H1 (cell line): ENCODE measurements around the gene MRTFB. TPM values are rescaled to one million over a fixed set of nuclear protein-coding genes. Genes with fewer than 3 reads are reported as not detected.

Source experiments
- CTCF ChIA-PET: fragments of 300-600 bp; sonication (Branson Sonifier 250); formaldehyde crosslinking; loops from one replicate; lab custom pipeline; 2021; ENCODE audit not compliant: partially characterized antibody; lab: Charles Lee
- POLR2A ChIA-PET: fragments of 300-600 bp; sonication (Branson Sonifier 250); formaldehyde crosslinking; loops from one replicate; lab custom pipeline; 2021; ENCODE audit warnings: inconsistent platforms; ENCODE audit not compliant: partially characterized antibody; lab: Charles Lee
- DNase-seq, 2 experiments: peaks; one replicate each; pipeline versions ENCODE4 v3.0.0 to v3.0.0-alpha.2; 2010 to 2022; ENCODE audit warnings: low spot score in 2 of 2, low read depth in 1 of 2, mixed read lengths in 1 of 2
- FAIRE-seq: peaks from 2 replicates; lab custom pipeline; 2011; peaks lifted over from hg19 to GRCh38; lab: Jason Lieb, UNC
- H2AFZ ChIP-seq: 2 replicates; pipeline ENCODE4 v1.8.1; 2012; ENCODE audit warnings: low read length, inconsistent platforms
- H2AK5ac ChIP-seq: 2 replicates; pipeline ENCODE4 v1.6.1; 2013; ENCODE audit warnings: low read depth, low read length
- H2BK120ac ChIP-seq: replicated peaks from 2 replicates; pipeline ENCODE3; 2013; ENCODE audit warnings: low read depth, low read length, inconsistent platforms
- H2BK12ac ChIP-seq: 2 replicates; pipeline ENCODE4 v1.6.1; 2013; ENCODE audit warnings: low read depth, low read length
- H2BK15ac ChIP-seq: 2 replicates; pipeline ENCODE4 v1.6.1; 2013; ENCODE audit warnings: low read length
- H2BK20ac ChIP-seq: 2 replicates; pipeline ENCODE4 v1.6.1; 2013; ENCODE audit warnings: low read length
- H2BK5ac ChIP-seq: 2 replicates; pipeline ENCODE4 v1.6.1; 2013; ENCODE audit warnings: low read depth, low read length
- H3K14ac ChIP-seq: 2 replicates; pipeline ENCODE4 v1.6.1; 2013; ENCODE audit warnings: inconsistent platforms; ENCODE audit not compliant: insufficient read length
- H3K18ac ChIP-seq: 2 replicates; pipeline ENCODE4 v1.6.1; 2013; ENCODE audit warnings: low read length; ENCODE audit errors: extremely low read depth
- H3K23ac ChIP-seq: 2 replicates; pipeline ENCODE4 v1.6.1; 2013; ENCODE audit warnings: inconsistent platforms; ENCODE audit not compliant: insufficient read length
- H3K23me2 ChIP-seq: 2 replicates; pipeline ENCODE4 v1.6.1; 2013; ENCODE audit warnings: low read depth, low read length
- H3K27ac ChIP-seq: 2 replicates; pipeline ENCODE4 v1.6.1; 2011; ENCODE audit warnings: low read depth, low read length, inconsistent platforms
- H3K27me3 ChIP-seq, 4 experiments: replicated peaks in 1 of 4; 1 replicate in 1 of 4; 2 replicates in 3 of 4; pipeline versions ENCODE4 v1.6.1 to v1.8.1; 2011 to 2013; ENCODE audit warnings: low read length in 3 of 4, mild to moderate bottlenecking in 3 of 4, inconsistent platforms in 2 of 4, mixed read lengths in 2 of 4, moderate library complexity in 1 of 4; ENCODE audit not compliant: control insufficient read depth in 3 of 4, insufficient read depth in 3 of 4; ENCODE audit errors: extremely low read depth in 1 of 4
- H3K36me3 ChIP-seq, 4 experiments: 2 replicates each; pipeline versions ENCODE4 v1.6.1 to v1.8.1; 2011 to 2013; ENCODE audit warnings: mild to moderate bottlenecking in 4 of 4, low read length in 3 of 4, moderate library complexity in 2 of 4, control low read depth in 1 of 4, inconsistent platforms in 1 of 4; ENCODE audit not compliant: insufficient read depth in 4 of 4, control insufficient read depth in 2 of 4
- H3K4ac ChIP-seq: replicated peaks from 2 replicates; pipeline ENCODE3; 2013; ENCODE audit warnings: low read length, low read depth, mixed read lengths, inconsistent platforms; ENCODE audit not compliant: insufficient read length
- H3K4me1 ChIP-seq, 4 experiments: replicated peaks in 1 of 4; 1 replicate in 1 of 4; 2 replicates in 3 of 4; pipeline versions ENCODE4 v1.6.1 to v1.8.1; 2011 to 2013; ENCODE audit warnings: low read length in 3 of 4, inconsistent platforms in 2 of 4, mixed read lengths in 1 of 4; ENCODE audit not compliant: insufficient read depth in 4 of 4, control insufficient read depth in 3 of 4
- H3K4me2 ChIP-seq, 2 experiments: 2 replicates each; pipeline versions ENCODE4 v1.6.1 to v1.8.1; 2011 to 2013; ENCODE audit warnings: low read depth in 2 of 2, low read length in 2 of 2, control low read depth in 1 of 2, inconsistent platforms in 1 of 2, mild to moderate bottlenecking in 1 of 2; ENCODE audit not compliant: insufficient read depth in 1 of 2
- H3K4me3 ChIP-seq, 4 experiments: fragments of 200-600, 300-600 bp in 1 of 4; sonication (generic), shearing (Covaris generic), sonication (Bioruptor Twin) in 1 of 4; 2 replicates each; pipeline versions ENCODE4 v1.5.1 to v1.8.1; 2011 to 2016; ENCODE audit warnings: low read length in 4 of 4, low read depth in 3 of 4, control low read depth in 2 of 4, inconsistent platforms in 2 of 4, mild to moderate bottlenecking in 2 of 4, mixed read lengths in 1 of 4, moderate library complexity in 1 of 4; ENCODE audit not compliant: insufficient read depth in 2 of 4; ENCODE audit errors: extremely low read depth in 1 of 4
- H3K56ac ChIP-seq: replicated peaks from 2 replicates; pipeline ENCODE3; 2013; ENCODE audit warnings: low read depth, mild to moderate bottlenecking, mixed read lengths, low read length, inconsistent platforms; ENCODE audit not compliant: insufficient read length
- H3K79me1 ChIP-seq: 2 replicates; pipeline ENCODE4 v1.6.1; 2013; ENCODE audit warnings: low read depth, low read length, control low read depth
- H3K79me2 ChIP-seq, 2 experiments: 2 replicates each; pipeline versions ENCODE4 v1.6.1 to v1.8.1; 2012 to 2013; ENCODE audit warnings: low read length in 2 of 2, mild to moderate bottlenecking in 2 of 2, inconsistent platforms in 1 of 2; ENCODE audit not compliant: insufficient read depth in 2 of 2, control insufficient read depth in 1 of 2
- H3K9ac ChIP-seq, 4 experiments: replicated peaks in 1 of 4; 1 replicate in 1 of 4; 2 replicates in 3 of 4; pipeline versions ENCODE4 v1.6.1 to v1.8.1; 2011 to 2013; ENCODE audit warnings: low read depth in 3 of 4, low read length in 3 of 4, control low read depth in 2 of 4, mild to moderate bottlenecking in 2 of 4, moderate library complexity in 2 of 4, inconsistent platforms in 1 of 4; ENCODE audit errors: extremely low read depth in 1 of 4
- H3K9me3 ChIP-seq, 2 experiments: 2 replicates each; pipeline versions ENCODE4 v1.6.1 to v1.8.1; 2012 to 2013; ENCODE audit warnings: mild to moderate bottlenecking in 2 of 2, moderate library complexity in 2 of 2, control low read depth in 1 of 2, inconsistent platforms in 1 of 2, low read depth in 1 of 2, low read length in 1 of 2, mixed read lengths in 1 of 2; ENCODE audit not compliant: insufficient read depth in 2 of 2
- H4K20me1 ChIP-seq, 2 experiments: replicated peaks in 1 of 2; 2 replicates each; pipeline versions ENCODE3 to v1.8.1; 2011 to 2013; ENCODE audit warnings: inconsistent platforms in 2 of 2, low read length in 2 of 2, mild to moderate bottlenecking in 1 of 2; ENCODE audit not compliant: insufficient read depth in 2 of 2, control insufficient read depth in 1 of 2
- H4K5ac ChIP-seq: 2 replicates; pipeline ENCODE4 v1.6.1; 2013; ENCODE audit warnings: low read length, low read depth, mixed read lengths, inconsistent platforms; ENCODE audit not compliant: insufficient read length
- H4K8ac ChIP-seq: 2 replicates; pipeline ENCODE4 v1.8.0; 2013; ENCODE audit warnings: mild to moderate bottlenecking, moderate library complexity, low read length, inconsistent platforms; ENCODE audit not compliant: insufficient read depth; ENCODE audit errors: extremely low read depth
- H4K91ac ChIP-seq: replicated peaks from 2 replicates; pipeline ENCODE3; 2013; ENCODE audit warnings: low read length, mixed read lengths, inconsistent platforms; ENCODE audit not compliant: insufficient read length
- E2F6 ChIP-seq: IDR thresholded peaks from 2 replicates; pipeline ENCODE4 v1.6.1; 2012; ENCODE audit warnings: inconsistent platforms
- EZH2 ChIP-seq: fragments of 200-600 bp; sonication (generic); IDR thresholded peaks from 2 replicates; pipeline ENCODE4 v1.7.1; 2012; ENCODE audit warnings: low read depth, mild to moderate bottlenecking, moderate library complexity, low read length, inconsistent platforms; ENCODE audit not compliant: severe bottlenecking
- RFX5 ChIP-seq: IDR thresholded peaks from 2 replicates; pipeline ENCODE4 v1.6.1; 2011; ENCODE audit warnings: low read depth, low read length, improper control_type of control experiment, borderline replicate concordance
- TAF1 ChIP-seq: IDR thresholded peaks from 2 replicates; pipeline ENCODE4 v1.6.1; 2011; ENCODE audit warnings: mild to moderate bottlenecking, low read depth, low read length
- WGBS, 2 experiments: shearing (Covaris generic) in 1 of 2; methylation state at CpG; one replicate each; pipeline versions ENCODE4 v1.1.6 to v1.1.7; 2013 to 2015; ENCODE audit warnings: low lambda C conversion rate in 2 of 2, mixed read lengths in 2 of 2, inconsistent platforms in 1 of 2, low coverage in 1 of 2, missing lambda C conversion rate in 1 of 2; ENCODE audit not compliant: insufficient replicate concordance in 2 of 2, insufficient coverage in 1 of 2, insufficient read length in 1 of 2; ENCODE audit errors: extremely low coverage in 1 of 2, missing lambda C conversion rate in 1 of 2; 5-methylcytosine and 5-hydroxymethylcytosine counted together
- polyA plus RNA-seq, 7 experiments: library from polyadenylated mRNA; depleted of rRNA in 3 of 7; stranded (reverse) in 5 of 7; unstranded in 2 of 7; fragments of >200 nt in 5 of 7; fragments of 200-250 nt in 2 of 7; gene quantifications; 1 replicate in 5 of 7; 2 replicates in 1 of 7; 4 replicates in 1 of 7; pipeline versions ENCODE4 v1.2.1 to v1.2.3, GENCODE V29; 2011 to 2013; ENCODE audit warnings: missing spikeins in 2 of 7, mixed read lengths in 2 of 7
- total RNA-seq: library from RNA; stranded (reverse); fragmentation: NEBNext Ultra II Directional; extraction: Animal tissue kit (Norgen Biotek cat#: 25700); gene quantifications from 2 replicates; pipeline ENCODE4 v1.2.1, GENCODE V29; 2021

Gene MRTFB
- total and polyA plus RNA-seq, 2 of the 8 experiments (the other 6 are each of a cell fraction or from before 2014, with no cell fraction given): 13.5 to 34.9 TPM

GRCh38 chr16:14314116-14314515 is 243.0 kb downstream of the MRTFB start:
- no peak overlapping the region for H4K5ac ChIP-seq
- no peaks in the 10 kb centered on the region for H3K9me3 ChIP-seq
- H3K4ac ChIP-seq: no peak overlapping the region
- no peak overlapping the region for H3K56ac ChIP-seq
- peaks cover 0 to 49% of the 10 kb centered on the region in 2 experiments; a peak in 2 of 4 replicates for H3K79me2 ChIP-seq
- no peak overlapping the region for H4K91ac ChIP-seq
- no peaks in the 10 kb centered on the region for H4K20me1 ChIP-seq
- no peak overlapping the region for H3K4me2 ChIP-seq
- H3K23me2 ChIP-seq: no peaks in the 10 kb centered on the region
- H3K27ac ChIP-seq: no peak overlapping the region
- H3K9ac ChIP-seq: no peak overlapping the region
- H2BK20ac ChIP-seq: no peak overlapping the region
- no peak overlapping the region for H3K14ac ChIP-seq
- H3K27me3 ChIP-seq: no peaks in the 10 kb centered on the region
- H2BK120ac ChIP-seq: no peak overlapping the region
- H3K4me1 ChIP-seq: peaks cover 7 to 20% (median 15%) of the 10 kb centered on the region in 4 experiments
- H3K18ac ChIP-seq: no peak overlapping the region
- DNase-seq: no peak
- H2BK5ac ChIP-seq: no peak overlapping the region
- H3K23ac ChIP-seq: no peak overlapping the region
- H2BK12ac ChIP-seq: no peak overlapping the region
- H2AFZ ChIP-seq: no peak overlapping the region
- 93% methylated on average over 1 of the region's 1 CpG; no CpG with 5 or more reads in 1 of the 2 experiments for WGBS, 2 experiments
- H3K36me3 ChIP-seq: no peaks in the 10 kb centered on the region
- FAIRE-seq: no peak
- H2BK15ac ChIP-seq: no peak overlapping the region
- no peak overlapping the region for H3K4me3 ChIP-seq
- H3K79me1 ChIP-seq: peaks cover 2% of the 10 kb centered on the region; the same call in 1 of the 2 replicates
- H4K8ac ChIP-seq: no peak overlapping the region
- POLR2A ChIA-PET: no interaction called here
- CTCF ChIA-PET: interaction anchor here (0.6 to 1.2 kb wide), 2 partner anchors 11 to 13 kb away, joined by 3 read pairs; no protein-coding TSS in a partner anchor
- H2AK5ac ChIP-seq: no peak overlapping the region
- TF ChIP-seq TAF1 (no peak), E2F6 (no peak), RFX5 (no peak), EZH2 (no peak)
